Right ventricle myocardium inferior (tissue), 1 donor: ENCODE measurements around the gene LRIT1. TPM values are rescaled to one million over a fixed set of nuclear protein-coding genes. Genes with fewer than 3 reads are reported as not detected.
A peak's percentile ranks its signal among the peaks of the same experiment; 100 is the strongest.
"Not testable (repeated sequence)": the region's sequence is repeated elsewhere in the genome, so short reads cannot be mapped to it uniquely, and the experiment has no call there.

ENCODE experiments used
- ATAC-seq: fragments of 200-7000 bp; cut with Tn5 transposase; one replicate; pipeline ENCODE4 v1.9.1; 2020; ENCODE audit warnings: mild to moderate bottlenecking, moderate library complexity
- DNase-seq: peaks from one replicate; pipeline ENCODE4 v3.0.0; 2021; ENCODE audit errors: missing footprints
- intact Hi-C: fragments of 100-400 bp; cut with DNase I; formaldehyde crosslinking; loops from one replicate; pipeline ENCODE4 v1.11.0; 2022
- long read RNA-seq: library from polyadenylated mRNA; unstranded; transcript quantifications from one replicate; pipeline ENCODE4 v2.0.0, GENCODE V29; 2021
- total RNA-seq: library from RNA; stranded (reverse); fragmentation: NEBNext Ultra II Directional; extraction: Animal tissue kit (Norgen Biotek cat#: 25700); gene quantifications from one replicate; pipeline ENCODE4 v1.2.1, GENCODE V29; 2021
- donor health status: DM: no; HTN: yes; CAD: no; lungs with severe emphysema.

LRIT1 gene
- total RNA-seq: not detected
- long read RNA-seq: 0 reads

GRCh38 chr10:84241185-84241790 is at the start of gene LRIT1:
Gene LRIT1 (minus strand): TSS chr10:84241546. CDS start chr10:84241439, 107 bp downstream.
- intact Hi-C loops: no loop called here
- ATAC-seq (no peak), DNase-seq (no peak)

GRCh38 chr10:84290235-84290634 is 48.9 kb upstream of the LRIT1 start:
- ATAC-seq (no peak), DNase-seq (no peak)
- intact Hi-C loops: no loop called here

- intact Hi-C loops: no loop called here
- no peak for ATAC-seq
- DNase-seq: no peak
These were observed 48.3 kb upstream of the LRIT1 start for GRCh38 chr10:84289521-84290200.

- no peak for ATAC-seq
- no peak for DNase-seq
- intact Hi-C loops: no loop called here
These were observed 46.8 kb upstream of the LRIT1 start for GRCh38 chr10:84288151-84288550.

- intact Hi-C loops: no loop called here
These were observed 45.3 kb upstream of the LRIT1 start for GRCh38 chr10:84286695-84287094.

GRCh38 chr10:84279876-84280475 is 38.6 kb upstream of the LRIT1 start:
- intact Hi-C loops, DNase-seq, ATAC-seq: not testable (repeated sequence)

More at GRCh38 chr10:84286695-84287094, 45.3 kb upstream of the LRIT1 start:
- ATAC-seq (no peak), DNase-seq (no peak)

GRCh38 chr10:84270708-84271107 is 29.4 kb upstream of the LRIT1 start:
- DNase-seq (no peak), ATAC-seq (no peak)
- intact Hi-C loops: no loop called here

- ATAC-seq: no peak
- intact Hi-C loops: loop anchor here (10.0 kb wide), 1 partner anchor 475 kb away; no protein-coding TSS in a partner anchor
- DNase-seq: no peak
These were observed 28.4 kb upstream of the LRIT1 start for GRCh38 chr10:84269773-84270172.

- ATAC-seq (no peak), DNase-seq (no peak)
- intact Hi-C loops: loop anchor here (10.0 kb wide), 1 partner anchor 476 kb away; no protein-coding TSS in a partner anchor
These were observed 27.8 kb upstream of the LRIT1 start for GRCh38 chr10:84269162-84269561.

- ATAC-seq (no peak), DNase-seq (peak; percentile 58)
- intact Hi-C loops: loop anchor here (10.0 kb wide), 1 partner anchor 477 kb away; no protein-coding TSS in a partner anchor
These were observed 26.3 kb upstream of the LRIT1 start for GRCh38 chr10:84267503-84268126.

GRCh38 chr10:84265418-84265817 is 24.1 kb upstream of the LRIT1 start:
- intact Hi-C loops: loop anchor here (2.0 to 10.0 kb wide), 2 partner anchors 109 to 479 kb away; no protein-coding TSS in a partner anchor
- ATAC-seq (no peak), DNase-seq (no peak)

GRCh38 chr10:84264611-84265141 is 23.3 kb upstream of the LRIT1 start:
- intact Hi-C loops: loop anchor here (1.0 to 10.0 kb wide), 3 partner anchors 110 to 480 kb away; no protein-coding TSS in a partner anchor
- ATAC-seq (peak; percentile 89), DNase-seq (no peak)

GRCh38 chr10:84263716-84264115 is 22.4 kb upstream of the LRIT1 start:
- ATAC-seq (no peak), DNase-seq (no peak)
- intact Hi-C loops: loop anchor here (1.0 to 10.0 kb wide), 3 partner anchors 111 to 481 kb away; no protein-coding TSS in a partner anchor

GRCh38 chr10:84262190-84262956 is 21.0 kb upstream of the LRIT1 start:
- intact Hi-C loops: loop anchor here (10.0 kb wide), 1 partner anchor 482 kb away; no protein-coding TSS in a partner anchor
- DNase-seq: no peak
- ATAC-seq: no peak

GRCh38 chr10:84261236-84261915 is 20.0 kb upstream of the LRIT1 start:
- intact Hi-C loops: loop anchor here (10.0 kb wide), 1 partner anchor 483 kb away; no protein-coding TSS in a partner anchor
- ATAC-seq (no peak), DNase-seq (no peak)

GRCh38 chr10:84258034-84258695 is 16.8 kb upstream of the LRIT1 start:
- ATAC-seq: peak; percentile 9
- intact Hi-C loops: no loop called here
- no peak for DNase-seq
